Cardiac fibroblast (primary cell): ENCODE data around the gene EXOSC7.

Experiments
- DNase-seq, 2 donors: peaks; one replicate each; pipeline versions ENCODE4 v3.0.0 to v3.0.0-alpha.2; 2010; ENCODE audit warnings: low read depth in 2 of 2
- H3K4me3 ChIP-seq, 2 donors: replicated peaks in 1 of 2; 1 replicate in 1 of 2; 2 replicates in 1 of 2; pipeline ENCODE4 v1.5.1; 2011; ENCODE audit warnings: low read depth in 2 of 2, low read length in 2 of 2, mild to moderate bottlenecking in 2 of 2, moderate library complexity in 1 of 2
- TF ChIP-seq, protein P1 (sequence below): IDR thresholded peaks from one replicate; pipeline ENCODE4 v1.5.1; 2011; ENCODE audit warnings: low read depth, mild to moderate bottlenecking, low read length, inconsistent platforms

EXOSC7 gene

DNA sequence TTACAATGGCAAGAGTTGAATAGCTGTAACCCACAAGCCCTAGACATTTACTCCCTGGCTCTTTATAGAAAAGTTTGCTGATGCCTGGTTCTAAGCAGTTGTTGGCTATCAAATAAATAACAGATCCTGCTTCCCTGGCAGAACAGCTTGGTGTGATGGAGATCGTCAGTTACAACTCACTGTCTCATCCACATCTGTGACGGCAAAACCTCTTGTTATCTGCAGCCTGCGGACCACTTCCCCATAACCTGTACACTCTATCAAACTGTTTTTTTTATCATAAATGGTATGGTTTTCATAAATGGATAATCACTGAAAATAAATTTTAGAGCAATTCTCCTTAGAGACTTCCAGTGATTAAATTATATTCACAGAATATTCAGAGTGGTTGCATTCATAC lies 14.2 kb upstream of the EXOSC7 start:
- no peak for DNase-seq
- no peak overlapping the region for H3K4me3 ChIP-seq
- TF ChIP-seq, protein P1, sequence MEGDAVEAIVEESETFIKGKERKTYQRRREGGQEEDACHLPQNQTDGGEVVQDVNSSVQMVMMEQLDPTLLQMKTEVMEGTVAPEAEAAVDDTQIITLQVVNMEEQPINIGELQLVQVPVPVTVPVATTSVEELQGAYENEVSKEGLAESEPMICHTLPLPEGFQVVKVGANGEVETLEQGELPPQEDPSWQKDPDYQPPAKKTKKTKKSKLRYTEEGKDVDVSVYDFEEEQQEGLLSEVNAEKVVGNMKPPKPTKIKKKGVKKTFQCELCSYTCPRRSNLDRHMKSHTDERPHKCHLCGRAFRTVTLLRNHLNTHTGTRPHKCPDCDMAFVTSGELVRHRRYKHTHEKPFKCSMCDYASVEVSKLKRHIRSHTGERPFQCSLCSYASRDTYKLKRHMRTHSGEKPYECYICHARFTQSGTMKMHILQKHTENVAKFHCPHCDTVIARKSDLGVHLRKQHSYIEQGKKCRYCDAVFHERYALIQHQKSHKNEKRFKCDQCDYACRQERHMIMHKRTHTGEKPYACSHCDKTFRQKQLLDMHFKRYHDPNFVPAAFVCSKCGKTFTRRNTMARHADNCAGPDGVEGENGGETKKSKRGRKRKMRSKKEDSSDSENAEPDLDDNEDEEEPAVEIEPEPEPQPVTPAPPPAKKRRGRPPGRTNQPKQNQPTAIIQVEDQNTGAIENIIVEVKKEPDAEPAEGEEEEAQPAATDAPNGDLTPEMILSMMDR, result no peak

DNA sequence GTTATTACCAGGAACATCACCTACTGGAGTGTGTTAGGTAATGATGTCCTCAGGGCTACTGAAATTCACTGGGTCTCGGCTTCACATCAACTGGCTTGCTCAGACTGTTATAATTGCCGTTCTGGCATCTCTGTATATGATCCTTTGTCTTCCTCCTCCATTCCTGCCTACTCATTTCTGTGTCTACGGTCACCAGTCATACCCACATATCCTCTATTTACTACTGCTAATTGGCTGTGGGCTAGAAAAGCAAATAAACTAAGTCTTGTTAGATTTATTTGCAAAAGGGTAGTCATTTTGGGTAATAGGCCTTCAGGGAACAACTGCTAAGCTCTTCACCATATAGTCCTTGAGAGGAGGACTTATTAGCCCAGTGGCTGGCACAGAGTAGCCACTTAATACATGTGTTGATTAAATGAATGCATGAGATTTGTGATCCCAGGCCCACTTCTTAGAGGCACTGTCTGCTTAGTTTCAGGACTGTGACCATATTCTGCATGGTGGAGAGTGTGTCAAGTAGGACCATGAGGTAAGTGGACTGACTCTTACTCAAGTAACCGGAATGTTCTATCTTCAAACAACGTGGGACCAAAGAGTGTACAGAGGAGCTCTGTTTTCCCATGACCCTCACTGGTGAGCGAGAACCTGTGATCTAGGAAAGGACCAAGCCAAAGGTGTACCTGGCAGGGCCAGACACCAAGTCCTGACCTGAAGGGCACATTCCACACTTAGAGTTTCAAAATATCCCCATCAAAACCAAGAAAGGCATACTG lies 13.2 kb upstream of the EXOSC7 start:
- DNase-seq, result no peak
- TF ChIP-seq, protein P1, result no peak
- no peak overlapping the region for H3K4me3 ChIP-seq

DNA sequence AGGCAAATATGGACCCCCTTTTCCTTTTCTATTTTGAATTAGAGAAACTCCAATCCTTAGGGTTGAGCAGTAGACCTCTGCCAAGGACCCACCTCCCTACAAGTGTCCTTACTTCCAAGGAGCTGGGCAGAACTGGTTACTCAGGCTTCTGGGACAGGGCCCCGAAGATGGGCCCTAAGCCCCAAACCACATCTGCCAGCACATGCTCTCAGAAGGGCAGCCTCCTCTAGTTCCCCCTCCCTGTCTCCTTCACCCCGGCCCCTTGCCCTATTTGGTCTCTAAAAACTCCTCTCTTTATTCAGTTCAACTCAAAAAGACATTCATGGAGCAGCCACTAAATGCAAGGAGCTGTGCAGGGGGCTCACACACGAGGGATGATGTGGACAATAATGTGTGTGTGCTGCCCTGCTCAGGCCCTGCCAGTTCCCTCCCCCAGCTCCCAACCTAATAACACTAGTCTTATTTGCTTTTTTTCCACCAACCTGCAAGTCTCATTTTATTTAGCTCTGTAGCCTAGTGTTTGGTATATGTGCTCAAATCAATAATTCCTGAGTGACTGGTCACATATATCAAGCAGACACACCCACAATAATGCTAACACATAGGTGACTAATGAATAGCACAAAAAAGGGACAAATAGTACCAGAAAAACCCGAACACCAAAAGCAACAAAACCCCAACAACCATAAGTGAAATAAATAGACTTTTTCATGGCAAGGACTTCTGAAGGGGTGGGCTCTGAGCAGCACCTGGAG lies 12.3 kb upstream of the EXOSC7 start:
- H3K4me3 ChIP-seq, result no peak overlapping the region
- DNase-seq, result no peak
- TF ChIP-seq, protein P1, result no peak

DNA sequence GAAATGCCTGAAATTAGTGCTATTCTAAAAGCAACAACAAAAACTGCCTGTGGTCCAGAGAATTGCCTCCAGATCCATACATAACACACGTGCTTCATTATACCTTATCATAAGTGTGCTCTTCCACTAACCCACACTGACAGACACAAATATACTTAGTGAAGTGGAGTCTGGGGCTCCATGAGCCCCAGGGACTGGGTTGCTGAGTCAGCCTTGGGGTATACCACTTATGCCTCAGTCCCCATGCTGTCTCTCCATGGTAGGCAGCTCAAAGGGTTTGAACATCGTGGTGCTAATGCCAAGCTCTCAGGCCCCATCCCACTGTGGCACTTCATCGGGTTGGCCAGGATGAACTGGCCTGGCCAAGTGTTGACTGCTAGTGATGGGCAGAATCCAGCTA lies 10.9 kb upstream of the EXOSC7 start:
- TF ChIP-seq, protein P1, result no peak

DNA sequence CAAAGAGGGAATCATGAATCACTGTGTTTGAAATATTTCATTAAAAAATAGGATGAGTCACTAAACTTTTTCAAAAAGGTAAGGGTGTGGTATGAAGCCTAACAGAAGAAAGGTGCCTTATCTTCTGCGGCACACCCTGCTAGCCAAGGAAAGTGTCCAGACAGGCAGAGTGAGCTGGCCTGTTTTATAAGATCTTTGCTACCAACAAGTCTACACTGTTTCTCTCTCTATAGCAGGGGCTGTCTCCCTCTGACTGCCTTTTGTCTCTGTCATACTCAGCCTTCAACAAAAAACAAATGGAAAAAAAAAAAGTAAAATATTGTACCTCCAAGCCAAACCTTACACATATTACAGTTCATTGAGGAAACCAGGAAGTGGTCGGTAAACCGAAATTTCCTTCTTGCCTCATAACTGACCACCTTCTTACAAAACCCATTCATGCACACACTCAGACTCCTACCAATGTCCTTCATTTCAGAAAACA lies 9.2 kb upstream of the EXOSC7 start:
- TF ChIP-seq, protein P1, result no peak
- peak in 1 of 2 donors; percentile 32 for DNase-seq
- H3K4me3 ChIP-seq, result no peak overlapping the region

More for the DNA sequence above, 10.9 kb upstream of the EXOSC7 start:
- H3K4me3 ChIP-seq, result no peak overlapping the region
- DNase-seq, result no peak

DNA sequence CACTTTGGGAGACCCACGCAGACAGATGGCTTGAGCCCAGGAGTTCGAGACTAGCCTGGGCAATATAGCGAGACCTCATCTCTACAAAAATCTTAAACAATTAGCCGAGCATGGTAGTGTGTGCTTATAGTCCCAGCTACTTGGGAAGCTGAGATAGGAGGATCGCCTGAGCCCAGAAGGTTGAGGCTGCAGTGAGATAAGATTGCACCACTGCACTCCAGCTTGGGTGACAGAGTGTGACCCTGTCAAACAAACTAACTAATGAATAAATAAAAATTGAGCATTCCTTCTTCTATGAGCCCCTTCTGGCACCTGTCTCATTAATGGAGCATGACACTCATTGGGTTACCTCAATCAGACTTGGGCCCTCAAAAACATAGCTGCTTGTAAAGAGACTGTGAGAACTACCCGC lies 7.6 kb upstream of the EXOSC7 start:
- no peak overlapping the region for H3K4me3 ChIP-seq
- TF ChIP-seq, protein P1, result no peak

More for the DNA sequence above, 7.6 kb upstream of the EXOSC7 start:
- no peak for DNase-seq
